Activated B cell treated with CpG ODN at 0.5 μM for 24 hours (primary cell): ENCODE data around the gene CCDC6. TPM values are rescaled to one million over a fixed set of nuclear protein-coding genes. Genes with fewer than 3 reads are reported as not detected.
"Not testable (repeated sequence)": the region's sequence is repeated elsewhere in the genome, so short reads cannot be mapped to it uniquely, and the experiment has no call there.

Source experiments
- ATAC-seq: fragments of 200-7000 bp; cut with Tn5 transposase; one replicate; pipeline ENCODE4 v1.10.0; 2021; ENCODE audit warnings: low read depth, mild to moderate bottlenecking, moderate library complexity
- CTCF ChIA-PET: fragments of 350-600 bp; sonication (Branson Sonifier 250); formaldehyde crosslinking; loops from one replicate; lab custom pipeline; 2021; ENCODE audit warnings: antibody characterized with exemption; lab: Charles Lee
- POLR2A ChIA-PET: fragments of 350-600 bp; sonication (Branson Sonifier 250); formaldehyde crosslinking; loops from one replicate; lab custom pipeline; 2021; ENCODE audit warnings: antibody characterized with exemption; lab: Charles Lee
- DNase-seq: peaks from one replicate; pipeline ENCODE4 v3.0.0; 2022
- H3K27ac Mint-ChIP-seq: one replicate; pipeline ENCODE4 v1.8.0; 2020; ENCODE audit warnings: mixed read lengths
- H3K27me3 Mint-ChIP-seq: one replicate; pipeline ENCODE4 v1.8.0; 2021; ENCODE audit warnings: mixed read lengths
- H3K36me3 Mint-ChIP-seq: one replicate; pipeline ENCODE4 v1.8.0; 2021; ENCODE audit warnings: low read depth, mixed read lengths
- H3K4me1 Mint-ChIP-seq: one replicate; pipeline ENCODE4 v1.8.0; 2021; ENCODE audit warnings: mixed read lengths
- H3K4me3 Mint-ChIP-seq: one replicate; pipeline ENCODE4 v1.8.0; 2020; ENCODE audit warnings: mild to moderate bottlenecking, mixed read lengths
- H3K9me3 Mint-ChIP-seq: one replicate; pipeline ENCODE4 v1.8.0; 2020; ENCODE audit warnings: mixed read lengths
- intact Hi-C: fragments of 100-400 bp; cut with micrococcal nuclease; formaldehyde crosslinking; loops from one replicate; pipeline ENCODE4 v1.15.1; 2024
- total RNA-seq: library from RNA; stranded (reverse); gene quantifications from 2 replicates; pipeline ENCODE4 v1.2.3, GENCODE V29; 2022
- TF ChIP-seq, protein P1 (sequence below): fragments of 200-600 bp; IDR thresholded peaks from one replicate; pipeline ENCODE4 v1.8.0; 2022; ENCODE audit warnings: antibody characterized with exemption, mild to moderate bottlenecking

CCDC6 gene
- total RNA-seq, 1 donor from 2014 or later = 32.2 TPM

DNA sequence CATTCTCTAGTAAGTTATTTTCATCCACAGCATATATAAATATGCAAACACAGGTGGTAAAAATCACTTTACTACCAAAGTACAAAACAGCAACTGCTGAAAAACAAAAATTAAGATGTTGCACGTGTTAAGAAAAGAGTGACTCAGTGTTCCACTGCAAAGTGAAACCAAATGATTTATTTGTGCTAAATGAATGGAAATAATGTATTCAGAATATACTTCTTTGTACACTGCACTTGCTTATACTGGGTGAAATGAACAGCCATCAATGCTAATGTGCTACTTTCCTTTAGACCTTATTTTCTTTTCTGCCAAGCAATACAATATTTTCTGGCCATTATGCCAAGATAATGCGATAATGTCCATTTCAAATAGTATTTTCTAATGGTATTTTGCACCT, 114.8 kb downstream of the CCDC6 start:
- H3K9me3 Mint-ChIP-seq = no peaks in the 10 kb centered on the region

DNA sequence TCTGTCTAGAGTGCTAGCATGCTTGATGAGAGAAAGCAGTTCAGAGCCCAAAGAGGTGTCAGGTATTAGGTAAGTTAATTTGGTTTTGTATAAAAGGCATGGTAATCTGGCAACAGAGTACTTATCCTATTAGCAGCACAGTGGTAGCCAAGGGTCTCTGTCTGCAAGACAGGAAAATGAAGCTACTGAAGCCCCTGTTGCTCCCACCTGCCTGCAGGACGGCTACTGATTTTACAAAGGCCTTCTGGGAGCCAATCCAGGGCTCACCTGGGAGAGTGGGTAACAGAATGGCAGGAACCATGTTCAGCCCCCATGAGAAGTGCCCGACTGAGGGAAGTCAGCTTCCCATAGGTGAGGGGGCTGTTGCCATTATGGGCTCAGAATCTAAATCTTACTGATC, 116.3 kb downstream of the CCDC6 start:
- H3K27me3 Mint-ChIP-seq, intact Hi-C loops, ATAC-seq, H3K27ac Mint-ChIP-seq, DNase-seq, POLR2A ChIA-PET, H3K9me3 Mint-ChIP-seq, CTCF ChIA-PET, H3K4me3 Mint-ChIP-seq, H3K4me1 Mint-ChIP-seq: not testable (repeated sequence)
- peaks cover 62% of the 10 kb centered on the region for H3K36me3 Mint-ChIP-seq

More for the DNA sequence above, 114.8 kb downstream of the CCDC6 start:
- Mint-ChIP-seq H3K4me1 (no peaks in the 10 kb centered on the region), H3K4me3 (no peak overlapping the region), H3K36me3 (peaks cover 75% of the 10 kb centered on the region), H3K27me3 (no peaks in the 10 kb centered on the region), H3K27ac (no peak overlapping the region)
- no peak for DNase-seq
- intact Hi-C loops = no loop called here
- TF ChIP-seq, protein P1, sequence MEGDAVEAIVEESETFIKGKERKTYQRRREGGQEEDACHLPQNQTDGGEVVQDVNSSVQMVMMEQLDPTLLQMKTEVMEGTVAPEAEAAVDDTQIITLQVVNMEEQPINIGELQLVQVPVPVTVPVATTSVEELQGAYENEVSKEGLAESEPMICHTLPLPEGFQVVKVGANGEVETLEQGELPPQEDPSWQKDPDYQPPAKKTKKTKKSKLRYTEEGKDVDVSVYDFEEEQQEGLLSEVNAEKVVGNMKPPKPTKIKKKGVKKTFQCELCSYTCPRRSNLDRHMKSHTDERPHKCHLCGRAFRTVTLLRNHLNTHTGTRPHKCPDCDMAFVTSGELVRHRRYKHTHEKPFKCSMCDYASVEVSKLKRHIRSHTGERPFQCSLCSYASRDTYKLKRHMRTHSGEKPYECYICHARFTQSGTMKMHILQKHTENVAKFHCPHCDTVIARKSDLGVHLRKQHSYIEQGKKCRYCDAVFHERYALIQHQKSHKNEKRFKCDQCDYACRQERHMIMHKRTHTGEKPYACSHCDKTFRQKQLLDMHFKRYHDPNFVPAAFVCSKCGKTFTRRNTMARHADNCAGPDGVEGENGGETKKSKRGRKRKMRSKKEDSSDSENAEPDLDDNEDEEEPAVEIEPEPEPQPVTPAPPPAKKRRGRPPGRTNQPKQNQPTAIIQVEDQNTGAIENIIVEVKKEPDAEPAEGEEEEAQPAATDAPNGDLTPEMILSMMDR = no peak
- CTCF ChIA-PET = no interaction called here
- no peak for ATAC-seq
- POLR2A ChIA-PET = no interaction called here

DNA sequence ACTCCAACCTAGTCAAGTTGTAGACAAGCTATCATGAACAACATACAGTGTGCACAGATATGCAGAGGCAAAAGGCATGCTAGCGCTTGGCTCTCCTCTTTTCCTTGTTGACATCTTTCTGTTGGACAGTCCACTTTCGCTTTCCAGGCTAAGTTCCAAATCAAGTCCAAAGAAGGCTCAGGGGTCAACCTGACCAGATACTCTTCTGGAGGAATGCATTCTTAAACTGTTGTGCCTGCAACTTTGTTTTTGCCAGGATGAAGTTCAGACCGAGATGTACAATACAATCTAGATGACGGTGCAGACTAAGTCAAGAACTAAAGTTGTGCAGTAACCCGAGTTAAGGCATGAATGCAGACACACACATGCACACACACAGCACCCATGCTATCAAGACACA, 117.4 kb downstream of the CCDC6 start:
- POLR2A ChIA-PET = not testable (repeated sequence)

DNA sequence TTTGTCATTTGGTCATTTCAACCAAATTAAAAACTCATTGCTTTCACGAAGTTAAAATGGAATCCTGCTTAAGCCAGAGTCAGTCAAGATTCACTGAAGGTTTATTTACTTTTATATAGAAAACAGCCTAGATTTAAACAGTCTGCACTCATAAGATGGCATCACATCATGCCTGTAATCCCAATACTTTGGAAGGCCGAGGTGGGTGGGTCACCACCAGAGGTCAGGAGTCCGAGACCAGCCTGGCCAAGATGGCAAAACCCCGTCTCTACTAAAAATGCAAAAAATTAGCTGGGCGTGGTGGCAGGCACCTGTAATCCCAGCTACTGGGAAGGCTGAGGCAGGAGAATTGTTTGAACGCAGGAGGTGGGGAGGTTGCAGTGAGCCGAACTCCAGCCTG, 119.3 kb downstream of the CCDC6 start:
- POLR2A ChIA-PET, DNase-seq, ATAC-seq, intact Hi-C loops, H3K27ac Mint-ChIP-seq, H3K9me3 Mint-ChIP-seq, H3K27me3 Mint-ChIP-seq, H3K4me1 Mint-ChIP-seq, H3K4me3 Mint-ChIP-seq, CTCF ChIA-PET: not testable (repeated sequence)
- H3K36me3 Mint-ChIP-seq = peaks cover 34% of the 10 kb centered on the region

More for the DNA sequence above, 117.4 kb downstream of the CCDC6 start:
- DNase-seq, H3K9me3 Mint-ChIP-seq, H3K4me3 Mint-ChIP-seq, intact Hi-C loops, H3K27ac Mint-ChIP-seq, H3K4me1 Mint-ChIP-seq, ATAC-seq, H3K27me3 Mint-ChIP-seq, CTCF ChIA-PET: not testable (repeated sequence)
- peaks cover 50% of the 10 kb centered on the region for H3K36me3 Mint-ChIP-seq

DNA sequence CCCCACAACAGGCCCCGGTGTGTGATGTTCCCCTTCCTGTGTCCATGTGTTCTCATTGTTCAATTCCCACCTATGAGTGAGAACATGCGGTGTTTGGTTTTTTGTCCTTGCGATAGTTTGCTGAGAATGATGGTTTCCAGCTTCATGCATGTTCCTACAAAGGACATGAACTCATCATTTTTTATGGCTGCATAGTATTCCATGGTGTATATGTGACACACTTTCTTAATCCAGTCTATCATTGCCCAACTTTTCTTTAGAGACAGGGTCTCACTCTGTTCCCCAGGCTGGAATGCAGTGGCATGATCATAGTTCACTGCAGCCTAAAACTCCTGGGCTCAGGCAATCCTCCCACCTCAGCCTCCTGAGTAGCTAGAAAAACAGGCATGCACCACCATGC, 120.9 kb downstream of the CCDC6 start:
- POLR2A ChIA-PET, H3K9me3 Mint-ChIP-seq, H3K4me1 Mint-ChIP-seq: not testable (repeated sequence)

DNA sequence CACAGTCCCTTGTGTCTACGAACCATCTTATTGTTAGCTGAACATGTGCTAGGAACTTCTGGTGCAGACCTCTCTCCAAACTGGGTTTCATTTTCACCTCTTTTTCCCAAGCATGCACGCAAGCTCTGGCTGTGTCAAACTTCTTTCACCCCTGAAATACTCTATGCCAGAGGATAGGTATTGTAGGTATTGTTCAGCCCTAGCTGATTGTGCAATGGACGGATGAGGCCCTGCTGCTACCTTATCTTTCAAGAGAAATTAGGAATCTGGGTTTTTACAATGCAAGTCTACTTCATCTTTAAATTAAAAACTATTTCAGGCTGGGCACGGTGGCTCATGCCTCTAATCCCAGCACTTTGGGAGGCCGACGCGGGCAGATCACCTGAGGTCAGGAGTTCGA, 124.8 kb downstream of the CCDC6 start:
- intact Hi-C loops = no loop called here
- ATAC-seq (no peak), DNase-seq (no peak)
- TF ChIP-seq, protein P1 = no peak
- Mint-ChIP-seq H3K27ac (no peak overlapping the region), H3K36me3 (no peaks in the 10 kb centered on the region), H3K27me3 (no peaks in the 10 kb centered on the region), H3K9me3 (peaks cover 9% of the 10 kb centered on the region), H3K4me3 (no peak overlapping the region), H3K4me1 (no peaks in the 10 kb centered on the region)
- ChIA-PET POLR2A (no interaction called here), CTCF (no interaction called here)

More for the DNA sequence above, 120.9 kb downstream of the CCDC6 start:
- peaks cover 23% of the 10 kb centered on the region for H3K36me3 Mint-ChIP-seq
- CTCF ChIA-PET, H3K27ac Mint-ChIP-seq, H3K27me3 Mint-ChIP-seq, DNase-seq, intact Hi-C loops, ATAC-seq, H3K4me3 Mint-ChIP-seq: not testable (repeated sequence)

DNA sequence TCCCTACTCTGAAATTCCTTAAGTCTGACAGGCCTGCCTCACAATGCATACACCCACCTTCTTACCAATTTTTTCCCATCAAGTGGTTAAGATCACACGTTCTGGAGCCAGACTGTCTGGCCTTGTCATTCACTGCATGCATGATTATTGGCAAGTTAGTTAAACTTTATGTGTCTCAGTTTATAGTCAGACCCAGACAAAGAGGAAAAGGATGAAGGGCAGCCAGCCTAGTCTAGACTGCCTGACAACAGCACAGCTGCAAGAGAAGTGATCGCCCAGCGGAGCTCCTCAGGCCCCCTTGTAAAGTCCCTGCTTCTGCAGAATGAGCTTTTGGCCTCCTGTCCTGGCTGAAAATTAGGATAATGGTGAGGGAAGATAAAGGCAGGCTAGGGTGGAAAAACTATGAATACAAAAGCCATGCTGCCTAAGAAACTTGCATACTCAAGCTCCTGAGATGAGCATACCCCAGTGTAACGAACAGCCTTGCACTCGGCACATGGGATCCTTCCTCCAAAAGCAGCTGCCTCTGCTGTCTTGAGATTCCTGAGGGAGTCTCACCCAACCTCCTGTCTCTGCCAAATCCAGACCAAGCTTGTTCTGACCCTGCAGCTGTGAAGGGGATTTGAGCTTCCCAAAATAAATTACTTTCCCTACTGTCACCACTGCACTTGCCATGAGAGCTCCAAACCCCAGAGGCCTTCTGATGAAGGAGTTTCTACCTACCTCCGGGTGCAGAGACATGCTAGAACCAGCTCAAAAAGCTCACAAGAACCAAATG, 126.4 kb downstream of the CCDC6 start:
- Mint-ChIP-seq H3K9me3 (peaks cover 11% of the 10 kb centered on the region), H3K4me1 (no peaks in the 10 kb centered on the region), H3K27ac (no peak overlapping the region), H3K27me3 (no peaks in the 10 kb centered on the region), H3K4me3 (no peak overlapping the region), H3K36me3 (no peaks in the 10 kb centered on the region)
- ATAC-seq (no peak), DNase-seq (no peak)
- intact Hi-C loops = no loop called here
- ChIA-PET CTCF (interaction anchor here (0.9 kb wide), 1 partner anchor 157 kb away, joined by 3 read pairs; no protein-coding TSS in a partner anchor), POLR2A (no interaction called here)
- TF ChIP-seq, protein P1 = no peak
